ENCODE results near the gene JPH2.

DNA sequence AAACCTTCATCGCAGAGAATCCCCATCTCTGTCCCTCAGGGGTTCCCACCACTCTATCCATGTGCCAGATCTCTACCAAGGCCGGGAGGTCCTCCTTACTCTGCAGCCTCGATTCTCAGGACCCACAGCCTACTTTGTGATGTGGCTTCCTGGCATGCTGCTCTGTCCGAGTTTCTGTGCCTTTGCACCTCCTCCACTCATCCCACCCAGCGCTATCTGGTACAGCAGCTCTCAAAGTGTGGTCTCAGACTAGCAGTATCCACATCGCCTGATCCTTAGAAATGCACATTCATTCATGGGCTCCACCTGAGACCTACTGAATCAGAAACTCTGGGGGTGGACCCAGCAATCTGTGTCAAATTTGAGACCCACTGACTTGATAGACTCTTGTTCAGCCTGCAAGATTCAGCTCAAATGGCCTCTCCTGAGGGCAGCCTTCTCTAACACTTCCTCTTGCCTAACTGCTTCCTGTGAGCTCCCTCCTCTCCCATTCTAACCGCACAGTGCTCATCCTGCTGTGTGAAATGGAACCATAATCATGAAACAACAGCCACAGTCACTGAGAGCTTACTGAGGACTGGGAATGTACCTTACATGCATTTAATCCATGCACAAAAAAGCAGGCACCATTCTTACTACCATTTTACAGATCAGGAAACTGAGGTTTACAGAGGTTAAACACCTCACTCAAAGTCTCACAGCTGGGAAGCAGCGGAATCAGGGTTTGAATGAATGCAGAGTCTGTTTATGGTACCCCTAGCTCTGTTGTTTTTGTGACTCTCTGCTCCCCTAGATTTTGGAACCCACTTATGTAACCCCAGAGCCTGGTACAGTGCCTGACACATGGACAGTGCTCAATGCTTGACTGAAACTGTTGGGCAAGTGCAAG is 69.4 kb downstream of the JPH2 start:
- TF ChIP-seq POLR2A (IDR thresholded peaks at IDR 0.05): no peak
- TF ChIP-seq, protein P1, sequence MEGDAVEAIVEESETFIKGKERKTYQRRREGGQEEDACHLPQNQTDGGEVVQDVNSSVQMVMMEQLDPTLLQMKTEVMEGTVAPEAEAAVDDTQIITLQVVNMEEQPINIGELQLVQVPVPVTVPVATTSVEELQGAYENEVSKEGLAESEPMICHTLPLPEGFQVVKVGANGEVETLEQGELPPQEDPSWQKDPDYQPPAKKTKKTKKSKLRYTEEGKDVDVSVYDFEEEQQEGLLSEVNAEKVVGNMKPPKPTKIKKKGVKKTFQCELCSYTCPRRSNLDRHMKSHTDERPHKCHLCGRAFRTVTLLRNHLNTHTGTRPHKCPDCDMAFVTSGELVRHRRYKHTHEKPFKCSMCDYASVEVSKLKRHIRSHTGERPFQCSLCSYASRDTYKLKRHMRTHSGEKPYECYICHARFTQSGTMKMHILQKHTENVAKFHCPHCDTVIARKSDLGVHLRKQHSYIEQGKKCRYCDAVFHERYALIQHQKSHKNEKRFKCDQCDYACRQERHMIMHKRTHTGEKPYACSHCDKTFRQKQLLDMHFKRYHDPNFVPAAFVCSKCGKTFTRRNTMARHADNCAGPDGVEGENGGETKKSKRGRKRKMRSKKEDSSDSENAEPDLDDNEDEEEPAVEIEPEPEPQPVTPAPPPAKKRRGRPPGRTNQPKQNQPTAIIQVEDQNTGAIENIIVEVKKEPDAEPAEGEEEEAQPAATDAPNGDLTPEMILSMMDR (IDR thresholded peaks at IDR 0.05): no peak
